ENCODE data around the gene SFN. TPM values are rescaled to one million over a fixed set of nuclear protein-coding genes. Genes with fewer than 3 reads are reported as not detected.
A peak's percentile ranks its signal among the peaks of the same experiment; 100 is the strongest.

Gene SFN
- total and polyA plus RNA-seq, 8 donors, result 0.49 to 192 (median 0.73) TPM

GRCh38 chr1:26828411-26828991 is 34.4 kb upstream of the SFN start:
- TF ChIP-seq CTCF (IDR thresholded peaks at IDR 0.05), result no peak
- Histone ChIP-seq H3K9me3 (no peaks in the 10 kb centered on the region), H3K27me3 (no peaks in the 10 kb centered on the region), H3K4me1 (peaks cover 14 to 73% of the 10 kb centered on the region in 2 donors), H3K36me3 (peaks cover 0 to 18% of the 10 kb centered on the region in 2 donors), H3K4me3 (peak overlapping the region in 1 of 2 donors; percentile 65), H3K27ac (peak overlapping the region; percentile 13 to 75)
- peak in 2 of 4 donors; percentile 71 to 84 for DNase-seq
- ATAC-seq, result peak; percentile 33
- intact Hi-C loops (cut with DNase I), result no loop called here

- H3K4me3 ChIP-seq, result peak overlapping the region in 1 of 2 donors; percentile 65
- no peak for DNase-seq
- no peaks in the 10 kb centered on the region for H3K9me3 ChIP-seq
- ATAC-seq, result no peak
- TF ChIP-seq CTCF (IDR thresholded peaks at IDR 0.05), result no peak
- H3K4me1 ChIP-seq, result peaks cover 14 to 81% of the 10 kb centered on the region in 2 donors
- H3K27me3 ChIP-seq, result no peaks in the 10 kb centered on the region
- intact Hi-C loops (cut with DNase I), result no loop called here
- peak overlapping the region; percentile 13 to 75 for H3K27ac ChIP-seq
- H3K36me3 ChIP-seq, result peaks cover 0 to 27% of the 10 kb centered on the region in 2 donors
Measured at GRCh38 chr1:26829184-26829911, 33.6 kb upstream of the SFN start.

- Histone ChIP-seq H3K27me3 (no peaks in the 10 kb centered on the region), H3K27ac (peak overlapping the region in 1 of 2 donors; percentile 85), H3K4me3 (no peak overlapping the region), H3K9me3 (no peaks in the 10 kb centered on the region), H3K4me1 (peaks cover 12 to 79% of the 10 kb centered on the region in 2 donors), H3K36me3 (peaks cover 0 to 44% of the 10 kb centered on the region in 2 donors)
- DNase-seq (no peak), ATAC-seq (no peak)
- intact Hi-C loops (cut with DNase I), result no loop called here
- no peak for TF ChIP-seq CTCF (IDR thresholded peaks at IDR 0.05)
Measured at GRCh38 chr1:26831059-26831458, 31.9 kb upstream of the SFN start.

GRCh38 chr1:26831546-26832248 is 31.3 kb upstream of the SFN start:
- Histone ChIP-seq H3K4me3 (no peak overlapping the region), H3K4me1 (peaks cover 11 to 76% of the 10 kb centered on the region in 2 donors), H3K36me3 (peaks cover 0 to 50% of the 10 kb centered on the region in 2 donors), H3K9me3 (no peaks in the 10 kb centered on the region), H3K27me3 (no peaks in the 10 kb centered on the region), H3K27ac (peak overlapping the region in 1 of 2 donors; percentile 85)
- intact Hi-C loops (cut with DNase I), result no loop called here
- ATAC-seq (peak; percentile 24), DNase-seq (no peak)
- TF ChIP-seq CTCF (IDR thresholded peaks at IDR 0.05), result no peak

All from left lung (tissue), 10 donors.